GM12873 (cell line): Measurements from ENCODE around the gene MAG.

ENCODE experiments used
- CTCF ChIP-seq: IDR thresholded peaks from 2 replicates; pipeline ENCODE4 v1.5.1; 2012; ENCODE audit warnings: low read depth, mild to moderate bottlenecking, moderate library complexity, low read length, control low read depth; ENCODE audit not compliant: insufficient read depth; ENCODE audit errors: missing control alignments

MAG gene

GRCh38 chr19:35299523-35300338, 7.8 kb downstream of the MAG start:
- TF ChIP-seq CTCF, result no peak

GRCh38 chr19:35300339-35300649, 8.3 kb downstream of the MAG start:
- no peak for TF ChIP-seq CTCF

GRCh38 chr19:35301961-35302360, 10.0 kb downstream of the MAG start:
- TF ChIP-seq CTCF, result no peak

GRCh38 chr19:35302446-35302845, 10.5 kb downstream of the MAG start:
- TF ChIP-seq CTCF, result no peak

- no peak for TF ChIP-seq CTCF
Measured at GRCh38 chr19:35303357-35303915, 11.5 kb downstream of the MAG start.

GRCh38 chr19:35304036-35304435, 12.1 kb downstream of the MAG start:
- TF ChIP-seq CTCF, result no peak

- no peak for TF ChIP-seq CTCF
Measured at GRCh38 chr19:35305181-35305580, 13.2 kb downstream of the MAG start.
